SU-DHL-6 (cell line): ENCODE data around the gene MEIOC.
"Not testable (repeated sequence)": the region's sequence is repeated elsewhere in the genome, so short reads cannot be mapped to it uniquely, and the experiment has no call there.

Experiments
- H2AFZ ChIP-seq: fragments of 200-600 bp; sonication (generic); 2 replicates; pipeline ENCODE4 v1.6.1; 2014; ENCODE audit warnings: low read depth, mild to moderate bottlenecking, moderate library complexity, mixed read lengths, antibody characterized with exemption, low read length; ENCODE audit not compliant: severe bottlenecking
- H3F3A ChIP-seq: fragments of 200-600 bp; shearing (Covaris generic); 2 replicates; pipeline ENCODE4 v1.6.0; 2016; ENCODE audit warnings: antibody characterized with exemption, mild to moderate bottlenecking; ENCODE audit not compliant: insufficient read depth
- H3K27ac ChIP-seq: fragments of 200-600 bp; sonication (generic); 2 replicates; pipeline ENCODE4 v1.5.1; 2016; ENCODE audit warnings: low read depth, mild to moderate bottlenecking, low read length, moderate library complexity, mixed read lengths
- H3K27me3 ChIP-seq: fragments of 200-600 bp; sonication (generic), shearing (Covaris generic); 2 replicates; pipeline ENCODE4 v1.6.0; 2014; ENCODE audit warnings: mild to moderate bottlenecking, low read length
- H3K36me3 ChIP-seq: fragments of 200-600 bp; sonication (generic); 2 replicates; pipeline ENCODE4 v1.6.1; 2014; ENCODE audit warnings: mild to moderate bottlenecking, low read length, mixed read lengths
- H3K4me2 ChIP-seq: fragments of 300-600, 200-600 bp; shearing (Covaris generic), sonication (generic); 2 replicates; pipeline ENCODE4 v1.6.0; 2014; ENCODE audit warnings: low read length, low read depth, mild to moderate bottlenecking; ENCODE audit not compliant: poor library complexity, severe bottlenecking
- H3K4me3 ChIP-seq: fragments of 200-600 bp; sonication (generic); 2 replicates; pipeline ENCODE4 v1.5.1; 2014; ENCODE audit warnings: antibody characterized with exemption, low read length, mild to moderate bottlenecking, mixed read lengths; ENCODE audit not compliant: insufficient read depth, poor library complexity, severe bottlenecking
- H3K79me2 ChIP-seq: fragments of 200-600 bp; sonication (generic); 2 replicates; pipeline ENCODE4 v1.6.1; 2014; ENCODE audit warnings: mild to moderate bottlenecking, low read length, moderate library complexity; ENCODE audit not compliant: insufficient read depth
- H3K9ac ChIP-seq: fragments of 200-600 bp; sonication (generic); 2 replicates; pipeline ENCODE4 v1.7.0; 2014; ENCODE audit warnings: mild to moderate bottlenecking, low read length
- H3K9me2 ChIP-seq: fragments of 200-600 bp; sonication (generic); replicated peaks from 2 replicates; pipeline ENCODE4 v1.6.1; 2014; ENCODE audit warnings: low read length; ENCODE audit not compliant: insufficient read depth
- H3K9me3 ChIP-seq: fragments of 200-600 bp; sonication (generic); 2 replicates; pipeline ENCODE4 v1.6.1; 2014; ENCODE audit warnings: low read length, mixed read lengths; ENCODE audit not compliant: insufficient read depth
- H4K20me1 ChIP-seq: fragments of 200-600 bp; sonication (generic); 2 replicates; pipeline ENCODE4 v1.6.1; 2014; ENCODE audit warnings: low read depth, mild to moderate bottlenecking, antibody characterized with exemption, low read length, moderate library complexity, mixed read lengths
- CTCF ChIP-seq: fragments of 200-600 bp; sonication (generic); IDR thresholded peaks from one replicate; pipeline ENCODE4 v1.5.1; 2017; ENCODE audit warnings: antibody characterized with exemption, mild to moderate bottlenecking, low read length, moderate library complexity; ENCODE audit not compliant: insufficient read depth, poor library complexity, severe bottlenecking
- EZH2phosphoT487 ChIP-seq: fragments of 200-600 bp; sonication (generic), shearing (Covaris generic); conservative IDR thresholded peaks from 2 replicates; pipeline ENCODE4 v1.6.1; 2018; ENCODE audit warnings: mild to moderate bottlenecking, antibody characterized with exemption, low read length, moderate library complexity, mixed read lengths

Gene MEIOC

DNA sequence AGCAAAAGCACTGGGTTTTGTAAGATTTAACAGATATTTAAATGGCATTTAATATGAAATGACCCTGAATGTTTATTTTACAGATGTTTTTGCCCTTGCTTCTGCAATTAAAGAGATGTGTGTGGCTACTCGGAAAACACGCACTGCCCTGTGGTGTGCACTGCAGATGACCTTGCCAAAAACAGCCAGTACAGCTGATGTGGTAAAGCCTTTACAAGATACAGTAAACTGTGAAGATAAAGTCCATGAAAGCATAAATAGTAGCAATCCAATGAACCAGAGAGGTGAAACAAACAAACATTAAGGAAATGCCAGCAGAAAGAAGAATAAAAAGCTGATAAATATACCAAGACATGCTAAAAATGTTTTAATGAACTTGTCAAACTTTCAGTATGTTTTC, 17.6 kb downstream of the MEIOC start:
- H3K9me3 ChIP-seq = no peaks in the 10 kb centered on the region
- no peak overlapping the region for H3K27ac ChIP-seq
- no peak overlapping the region for H2AFZ ChIP-seq
- H3K27me3 ChIP-seq = no peaks in the 10 kb centered on the region
- H4K20me1 ChIP-seq = no peaks in the 10 kb centered on the region; the same call in 1 of the 2 replicates
- no peaks in the 10 kb centered on the region for H3K79me2 ChIP-seq
- no peak overlapping the region for H3K4me2 ChIP-seq
- TF ChIP-seq EZH2phosphoT487 = no peak
- no peak for TF ChIP-seq CTCF
- peaks cover 14% of the 10 kb centered on the region; the same call in 1 of the 2 replicates for H3F3A ChIP-seq
- H3K36me3 ChIP-seq = peaks cover 2% of the 10 kb centered on the region; the same call in 1 of the 2 replicates
- no peak overlapping the region for H3K4me3 ChIP-seq
- no peak overlapping the region for H3K9ac ChIP-seq
- H3K9me2 ChIP-seq = no peaks in the 10 kb centered on the region

DNA sequence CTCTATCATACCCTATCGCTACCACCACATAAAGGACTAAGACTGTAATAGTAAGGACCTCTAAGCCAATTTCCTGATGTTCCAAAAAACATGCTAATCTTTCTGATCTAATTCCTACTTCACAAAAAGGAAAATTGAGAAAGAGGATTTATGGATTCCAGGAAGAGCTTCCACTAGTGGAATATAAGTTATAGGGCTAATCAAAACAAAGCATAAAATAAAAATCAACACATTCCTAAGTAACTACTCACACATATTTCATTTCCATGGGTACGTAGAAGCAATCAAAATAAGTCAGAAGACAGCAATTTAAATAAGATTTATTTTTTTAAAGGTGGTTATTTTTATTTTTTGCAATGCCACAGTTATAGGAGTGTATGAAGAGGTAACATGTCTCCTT, 20.9 kb downstream of the MEIOC start:
- Histone ChIP-seq H3K27ac (no peak overlapping the region), H3K79me2 (no peaks in the 10 kb centered on the region), H3F3A (peaks cover 14% of the 10 kb centered on the region; the same call in 1 of the 2 replicates), H3K9me3 (no peaks in the 10 kb centered on the region), H3K9ac (no peak overlapping the region), H3K4me2 (no peak overlapping the region), H2AFZ (no peak overlapping the region), H3K4me3 (no peak overlapping the region), H3K27me3 (no peaks in the 10 kb centered on the region), H4K20me1 (no peaks in the 10 kb centered on the region; the same call in 1 of the 2 replicates), H3K9me2 (no peaks in the 10 kb centered on the region), H3K36me3 (peaks cover 2% of the 10 kb centered on the region; the same call in 1 of the 2 replicates)
- no peak for TF ChIP-seq EZH2phosphoT487
- no peak for TF ChIP-seq CTCF

DNA sequence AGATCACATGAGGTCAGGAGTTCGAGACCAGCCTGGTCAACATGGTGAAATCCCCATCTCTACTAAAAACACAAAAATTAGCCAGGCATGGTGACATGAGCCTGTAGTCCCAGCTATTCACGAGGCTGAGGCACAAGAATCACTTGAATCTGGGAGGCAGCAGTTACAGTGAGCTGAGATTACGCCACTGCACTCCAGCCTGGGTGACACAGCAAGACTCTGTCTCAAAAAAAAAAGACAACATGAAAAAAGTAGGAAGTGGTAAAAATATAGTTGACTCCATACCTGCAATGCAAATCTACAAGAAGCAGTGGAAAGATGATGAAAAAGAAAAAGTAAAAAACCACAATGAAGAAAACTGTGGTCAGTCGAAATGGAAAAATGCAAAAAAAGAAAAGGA, 27.0 kb downstream of the MEIOC start:
- H3K9me2 ChIP-seq, H3K4me3 ChIP-seq, H3K27me3 ChIP-seq, H3K27ac ChIP-seq, H4K20me1 ChIP-seq, H3F3A ChIP-seq, H3K4me2 ChIP-seq, H3K9me3 ChIP-seq, H3K9ac ChIP-seq, H2AFZ ChIP-seq, H3K36me3 ChIP-seq: not testable (repeated sequence)
- peaks cover 12% of the 10 kb centered on the region for H3K79me2 ChIP-seq

DNA sequence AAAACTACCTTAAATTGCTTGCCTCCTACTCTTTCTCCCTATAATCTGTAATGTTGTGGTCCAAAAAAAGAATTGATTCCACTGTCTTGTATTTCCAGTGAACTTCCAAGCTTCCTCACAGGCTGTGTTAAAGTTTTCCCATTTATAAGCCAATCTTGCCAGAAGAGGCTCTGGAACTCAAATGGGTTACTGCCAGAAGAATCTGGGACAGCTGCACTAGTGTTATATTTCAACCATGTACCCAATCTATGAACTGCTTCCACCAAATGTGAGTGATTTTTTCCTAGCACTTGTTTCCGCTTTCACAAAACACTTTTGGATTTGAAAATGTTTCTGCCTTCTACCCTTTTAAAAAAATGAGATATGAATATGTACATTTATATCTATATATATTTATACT, 31.5 kb downstream of the MEIOC start:
- Histone ChIP-seq H3K9me3 (no peaks in the 10 kb centered on the region), H2AFZ (no peak overlapping the region), H3K9ac (no peak overlapping the region), H3K9me2 (no peaks in the 10 kb centered on the region), H3K27ac (no peak overlapping the region), H3K4me3 (no peak overlapping the region), H3K36me3 (no peaks in the 10 kb centered on the region), H3K27me3 (no peaks in the 10 kb centered on the region), H4K20me1 (no peaks in the 10 kb centered on the region), H3K79me2 (peaks cover 25% of the 10 kb centered on the region), H3F3A (no peaks in the 10 kb centered on the region), H3K4me2 (no peak overlapping the region)
- TF ChIP-seq CTCF (no peak), EZH2phosphoT487 (no peak)
